ENCODE results near the gene ASIC5.

The ASIC5 gene

GRCh38 chr4:155906554-155907247 lies 40.6 kb upstream of the ASIC5 start:
- H3K4me3 ChIP-seq (ENCODE audit: low read depth, low read length) = no peak overlapping the region
- no peak for DNase-seq (ENCODE audit: low read depth)
- no peak for TF ChIP-seq POLR2A (IDR thresholded peaks at IDR 0.05; ENCODE audit: extremely low read depth, insufficient read length)
- no peak for TF ChIP-seq CTCF (IDR thresholded peaks at IDR 0.05; ENCODE audit: low read depth, low read length)
- TF ChIP-seq MYC (IDR thresholded peaks at IDR 0.05; ENCODE audit: low read depth, low read length) = no peak
- TF ChIP-seq MAX (IDR thresholded peaks at IDR 0.05; ENCODE audit: low read depth, low read length) = no peak

- no peak overlapping the region for H3K4me3 ChIP-seq (ENCODE audit: low read depth, low read length)
- TF ChIP-seq POLR2A (IDR thresholded peaks at IDR 0.05; ENCODE audit: extremely low read depth, insufficient read length) = no peak
- no peak for TF ChIP-seq CTCF (IDR thresholded peaks at IDR 0.05; ENCODE audit: low read depth, low read length)
- no peak for TF ChIP-seq MAX (IDR thresholded peaks at IDR 0.05; ENCODE audit: low read depth, low read length)
These were observed 38.3 kb upstream of the ASIC5 start for GRCh38 chr4:155904331-155904730.

GRCh38 chr4:155903453-155903852 lies 37.4 kb upstream of the ASIC5 start, which contains the start of gene TDO2:
TSS of gene TDO2 (plus strand) at chr4:155903696. CDS start at chr4:155903759, 63 bp downstream.
- TF ChIP-seq POLR2A (IDR thresholded peaks at IDR 0.05; ENCODE audit: extremely low read depth, insufficient read length) = no peak
- TF ChIP-seq CTCF (IDR thresholded peaks at IDR 0.05; ENCODE audit: low read depth, low read length) = no peak
- TF ChIP-seq MAX (IDR thresholded peaks at IDR 0.05; ENCODE audit: low read depth, low read length) = no peak
- TF ChIP-seq MYC (IDR thresholded peaks at IDR 0.05; ENCODE audit: low read depth, low read length) = no peak
- no peak for DNase-seq (ENCODE audit: low read depth)
- H3K4me3 ChIP-seq (ENCODE audit: low read depth, low read length) = no peak within 1 kb of the TSS

More at GRCh38 chr4:155904331-155904730, 38.3 kb upstream of the ASIC5 start:
- DNase-seq (ENCODE audit: low read depth) = no peak

GRCh38 chr4:155901013-155901412 lies 34.9 kb upstream of the ASIC5 start:
- H3K4me3 ChIP-seq (ENCODE audit: low read depth, low read length) = no peak overlapping the region
- TF ChIP-seq POLR2A (IDR thresholded peaks at IDR 0.05; ENCODE audit: extremely low read depth, insufficient read length) (no peak), MYC (IDR thresholded peaks at IDR 0.05; ENCODE audit: low read depth, low read length) (no peak), CTCF (IDR thresholded peaks at IDR 0.05; ENCODE audit: low read depth, low read length) (no peak), MAX (IDR thresholded peaks at IDR 0.05; ENCODE audit: low read depth, low read length) (no peak)
- no peak for DNase-seq (ENCODE audit: low read depth)

GRCh38 chr4:155900381-155900780 lies 34.3 kb upstream of the ASIC5 start:
- no peak overlapping the region for H3K4me3 ChIP-seq (ENCODE audit: low read depth, low read length)
- no peak for DNase-seq (ENCODE audit: low read depth)
- no peak for TF ChIP-seq CTCF (IDR thresholded peaks at IDR 0.05; ENCODE audit: low read depth, low read length)
- TF ChIP-seq MAX (IDR thresholded peaks at IDR 0.05; ENCODE audit: low read depth, low read length) = no peak
- TF ChIP-seq MYC (IDR thresholded peaks at IDR 0.05; ENCODE audit: low read depth, low read length) = no peak
- no peak for TF ChIP-seq POLR2A (IDR thresholded peaks at IDR 0.05; ENCODE audit: extremely low read depth, insufficient read length)
